Measurements from ENCODE around the gene BSPRY. TPM values are rescaled to one million over a fixed set of nuclear protein-coding genes. Genes with fewer than 3 reads are reported as not detected.

BSPRY gene
- total and polyA plus RNA-seq, 2 of the 13 experiments (the other 11 are each of a cell fraction or from before 2014, with no cell fraction given) = 0.09 to 0.26 TPM

- BruUV-seq (replicated peaks) = no TSS peak
- Histone ChIP-seq H4K20me1 (ENCODE audit: insufficient read depth, low read length) (no peaks in the 10 kb centered on the region), H3K9ac (ENCODE audit: insufficient read depth, low read depth, low read length) (peak within 1 kb of the TSS; percentile 18), H2AFZ (ENCODE audit: low read length) (peak within 1 kb of the TSS; percentile 82), H3K4me3 (replicated peaks in 1 of 3; ENCODE audit: insufficient read depth in 1 of 3, low read depth in 2 of 3, low read length in 3 of 3) (peak within 1 kb of the TSS; percentile 45 to 63 (median 53)), H3K36me3 (replicated peaks in 1 of 2; ENCODE audit: control insufficient read depth in 1 of 2, insufficient read depth in 2 of 2, low read length in 2 of 2) (no peaks in the 10 kb centered on the region), H3K4me1 (ENCODE audit: insufficient read depth, low read length) (peaks cover 31% of the 10 kb centered on the region), H3K27me3 (ENCODE audit: control insufficient read depth in 1 of 2, insufficient read depth in 2 of 2, low read length in 2 of 2) (no peaks in the 10 kb centered on the region; a peak in 1 of 5 replicates), H3K27ac (ENCODE audit: extremely low read length, insufficient read depth, low read length) (peak within 1 kb of the TSS; percentile 4), H3K4me2 (ENCODE audit: low read depth, low read length) (peak within 1 kb of the TSS; percentile 88), H3K9me3 (ENCODE audit: low read length) (no peaks in the 10 kb centered on the region), H3K79me2 (ENCODE audit: insufficient read depth, low read length) (no peaks in the 10 kb centered on the region)
- POLR2A ChIA-PET = interaction anchor here (0.7 to 1.3 kb wide), 3 partner anchors 27 to 108 kb away, joined by 3 to 5 read pairs (median 3); partner anchors contain the start of genes C9orf43, CDC26, POLE3 and PRPF4
- intact Hi-C loops (cut with micrococcal nuclease; ENCODE audit: unreplicated experiment) = no loop called here
- DNase-seq (ENCODE audit: low spot score) (peak; percentile 40), FAIRE-seq (peak; percentile 15), ATAC-seq (peak; percentile 80)
- CTCF ChIA-PET (ENCODE audit: low intra/inter-chr PET ratio, low total read pairs) = no interaction called here
- WGBS (ENCODE audit: low lambda C conversion rate) = 7% methylated on average over 20 of the region's 25 CpGs
- in situ Hi-C loops (cut with HindIII; ENCODE audit: extremely low pct_ligation_motif_present, low pct_unique_long_range_greater_than_20kb) = no loop called here
- no peak for TF ChIP-seq MBD4 (IDR thresholded peaks at IDR 0.05; ENCODE audit: borderline replicate concordance, low read length)
- peak; percentile 21; the same call in 1 of the 2 replicates for TF ChIP-seq GABPB1 (CRISPR knock-in tag; IDR thresholded peaks at IDR 0.05)
- peak; percentile 65 for TF ChIP-seq MYC (CRISPR knock-in tag; IDR thresholded peaks at IDR 0.05; ENCODE audit: borderline replicate concordance)
- TF ChIP-seq DR1 (CRISPR knock-in tag; IDR thresholded peaks at IDR 0.05) = no peak
- 0 out of 2 replicates have a peak, but pooled peaks have one; percentile 30 for TF ChIP-seq ZBTB7B (CRISPR knock-in tag; IDR thresholded peaks at IDR 0.05)
- peak; percentile 30; the same call in 1 of the 2 replicates for TF ChIP-seq IRF2 (CRISPR knock-in tag; IDR thresholded peaks at IDR 0.05)
- peak; percentile 91 for TF ChIP-seq ZNF292 (CRISPR knock-in tag; IDR thresholded peaks at IDR 0.05; ENCODE audit: borderline replicate concordance, low read depth)
- TF ChIP-seq ZBTB38 (CRISPR knock-in tag; IDR thresholded peaks at IDR 0.05) = no peak; the same call in 1 of the 2 replicates
- TF ChIP-seq, protein P1, sequence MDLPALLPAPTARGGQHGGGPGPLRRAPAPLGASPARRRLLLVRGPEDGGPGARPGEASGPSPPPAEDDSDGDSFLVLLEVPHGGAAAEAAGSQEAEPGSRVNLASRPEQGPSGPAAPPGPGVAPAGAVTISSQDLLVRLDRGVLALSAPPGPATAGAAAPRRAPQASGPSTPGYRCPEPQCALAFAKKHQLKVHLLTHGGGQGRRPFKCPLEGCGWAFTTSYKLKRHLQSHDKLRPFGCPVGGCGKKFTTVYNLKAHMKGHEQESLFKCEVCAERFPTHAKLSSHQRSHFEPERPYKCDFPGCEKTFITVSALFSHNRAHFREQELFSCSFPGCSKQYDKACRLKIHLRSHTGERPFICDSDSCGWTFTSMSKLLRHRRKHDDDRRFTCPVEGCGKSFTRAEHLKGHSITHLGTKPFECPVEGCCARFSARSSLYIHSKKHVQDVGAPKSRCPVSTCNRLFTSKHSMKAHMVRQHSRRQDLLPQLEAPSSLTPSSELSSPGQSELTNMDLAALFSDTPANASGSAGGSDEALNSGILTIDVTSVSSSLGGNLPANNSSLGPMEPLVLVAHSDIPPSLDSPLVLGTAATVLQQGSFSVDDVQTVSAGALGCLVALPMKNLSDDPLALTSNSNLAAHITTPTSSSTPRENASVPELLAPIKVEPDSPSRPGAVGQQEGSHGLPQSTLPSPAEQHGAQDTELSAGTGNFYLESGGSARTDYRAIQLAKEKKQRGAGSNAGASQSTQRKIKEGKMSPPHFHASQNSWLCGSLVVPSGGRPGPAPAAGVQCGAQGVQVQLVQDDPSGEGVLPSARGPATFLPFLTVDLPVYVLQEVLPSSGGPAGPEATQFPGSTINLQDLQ (CRISPR knock-in tag; IDR thresholded peaks at IDR 0.05) = no peak
- no peak; the same call in 1 of the 2 replicates for TF ChIP-seq GMEB1 (CRISPR knock-in tag; IDR thresholded peaks at IDR 0.05; ENCODE audit: borderline replicate concordance)
- no peak for TF ChIP-seq ZNF530 (CRISPR knock-in tag; IDR thresholded peaks at IDR 0.05; ENCODE audit: low read depth)
- TF ChIP-seq KAT8 (CRISPR knock-in tag; IDR thresholded peaks at IDR 0.05) = no peak
- no peak for TF ChIP-seq ZKSCAN5 (CRISPR knock-in tag; IDR thresholded peaks at IDR 0.05)
- peak; percentile 53; the same call in 1 of the 3 replicates for TF ChIP-seq MXI1 (IDR thresholded peaks at IDR 0.05; ENCODE audit: borderline replicate concordance, low read depth, low read length)
- TF ChIP-seq ERF (CRISPR knock-in tag; IDR thresholded peaks at IDR 0.05) = no peak
- TF ChIP-seq CBX1 (IDR thresholded peaks at IDR 0.05; ENCODE audit: low read depth) = no peak
- TF ChIP-seq RXRA (CRISPR knock-in tag; IDR thresholded peaks at IDR 0.05) = peak; percentile 78
- TF ChIP-seq HES4 (CRISPR knock-in tag; IDR thresholded peaks at IDR 0.05; ENCODE audit: borderline replicate concordance) = no peak
- TF ChIP-seq NCOA5 (CRISPR knock-in tag; IDR thresholded peaks at IDR 0.05) = no peak
- TF ChIP-seq ZNF317 (CRISPR knock-in tag; IDR thresholded peaks at IDR 0.05) = no peak; the same call in 1 of the 2 replicates
- TF ChIP-seq TBX3 (IDR thresholded peaks at IDR 0.05; ENCODE audit: borderline replicate concordance) = no peak
Measured at GRCh38 chr9:113302792-113303418, 46.4 kb upstream of the BSPRY start, which contains the start of gene RNF183. Gene RNF183, minus strand, starts transcription at chr9:113303376. Its CDS starts 5,192 bp downstream, at chr9:113298184.
